Psoas muscle (tissue), 8 donors: Measurements from ENCODE around the gene WWOX. TPM values are rescaled to one million over a fixed set of nuclear protein-coding genes. Genes with fewer than 3 reads are reported as not detected.

Experiments
- ATAC-seq, 4 donors: fragments of 200-7000 bp; cut with Tn5 transposase; one replicate each; pipeline ENCODE4 v1.9.1; 2020; ENCODE audit warnings: moderate library complexity in 3 of 4, mild to moderate bottlenecking in 2 of 4
- DNase-seq, 2 donors: peaks; one replicate each; pipeline ENCODE4 v3.0.0-alpha.2; 2020
- H3K27ac ChIP-seq: fragments of 200-600 bp; one replicate; pipeline ENCODE4 v1.8.0; 2022
- H3K27me3 ChIP-seq, 3 donors: fragments of 200-600 bp in 1 of 3; one replicate each; pipeline versions ENCODE4 v1.6.1 to v1.8.0; 2013 to 2022; ENCODE audit warnings: low read length in 2 of 3, mild to moderate bottlenecking in 2 of 3, moderate library complexity in 1 of 3; ENCODE audit not compliant: insufficient read depth in 3 of 3
- H3K36me3 ChIP-seq, 2 donors: fragments of 200-600 bp in 1 of 2; one replicate each; pipeline versions ENCODE4 v1.6.1 to v1.8.0; 2013 to 2022; ENCODE audit warnings: low read depth in 1 of 2, mild to moderate bottlenecking in 1 of 2, moderate library complexity in 1 of 2; ENCODE audit not compliant: insufficient read depth in 1 of 2
- H3K4me1 ChIP-seq: fragments of 200-600 bp; one replicate; pipeline ENCODE4 v1.8.0; 2022
- H3K4me3 ChIP-seq: fragments of 200-600 bp; one replicate; pipeline ENCODE4 v1.8.0; 2022; ENCODE audit warnings: mild to moderate bottlenecking
- H3K9me3 ChIP-seq: fragments of 200-600 bp; one replicate; pipeline ENCODE4 v1.8.0; 2022
- CTCF ChIP-seq: fragments of 200-600 bp; IDR thresholded peaks from one replicate; pipeline ENCODE4 v1.8.0; 2022; ENCODE audit warnings: antibody characterized with exemption
- WGBS, 3 donors: extraction: QIAGEN DNeasy Blood & Tissue Kit; methylation state at CpG; one replicate each; pipeline versions ENCODE4 v1.1.6 to v1.1.7; 2013; 5-methylcytosine and 5-hydroxymethylcytosine counted together
- intact Hi-C, 2 donors: fragments of 100-400 bp; cut with DNase I; formaldehyde crosslinking; loops; one replicate each; pipeline versions ENCODE4 v1.11.0 to v1.14.2; 2022
- polyA plus RNA-seq, 3 donors: library from polyadenylated mRNA; stranded (reverse); fragments of 200-250 nt; gene quantifications; one replicate each; pipeline ENCODE4 v1.2.3, GENCODE V29; 2013
- total RNA-seq, 4 donors: library from RNA; stranded (reverse); fragmentation: NEBNext Ultra II Directional in 2 of 4; extraction: Animal tissue kit (Norgen Biotek cat#: 25700) in 2 of 4; gene quantifications; one replicate each; pipeline versions ENCODE4 v1.2.1 to v1.2.4, GENCODE V29; 2021 to 2023
- donor health status: healthy with polysubstance abuse.
- donor health status: DM: no; HTN: no; CAD: no; lungs with moderate emphysema.
- donor health status: Bipolar disorder and iron deficiency.
- donor health status: healthy.
- donor health status: DM: yes; HTN: yes; CAD: no.
- donor health status: DM: no; HTN: no; CAD: no.
- donor health status: DM: no; HTN: no; CAD: no.
- donor health status: DM: yes; HTN: yes; CAD: no.

WWOX gene
- total and polyA plus RNA-seq, 7 donors, result 3.1 to 6.6 (median 5.0) TPM

GRCh38 chr16:78244131-78244895 lies 144.9 kb downstream of the WWOX start:
- H3K27me3 ChIP-seq, result no peaks in the 10 kb centered on the region
- 67 to 84% (median 74%) methylated on average over 9 of the region's 9 CpGs for WGBS, 3 donors
- peaks cover 9% of the 10 kb centered on the region for H3K4me1 ChIP-seq
- no peak overlapping the region for H3K4me3 ChIP-seq
- TF ChIP-seq CTCF, result no peak
- no peak overlapping the region for H3K27ac ChIP-seq
- intact Hi-C loops, result no loop called here
- ATAC-seq, result no peak
- H3K36me3 ChIP-seq, result no peaks in the 10 kb centered on the region
- DNase-seq, result no peak
- no peaks in the 10 kb centered on the region for H3K9me3 ChIP-seq

GRCh38 chr16:78246559-78246958 lies 147.1 kb downstream of the WWOX start:
- TF ChIP-seq CTCF, result no peak
- intact Hi-C loops, result no loop called here
- no peak for DNase-seq
- Histone ChIP-seq H3K4me1 (peaks cover 9% of the 10 kb centered on the region), H3K4me3 (no peak overlapping the region), H3K9me3 (no peaks in the 10 kb centered on the region), H3K36me3 (no peaks in the 10 kb centered on the region), H3K27ac (no peak overlapping the region), H3K27me3 (no peaks in the 10 kb centered on the region)
- 82 to 89% (median 84%) methylated on average over 9 of the region's 9 CpGs for WGBS, 3 donors
- no peak for ATAC-seq

GRCh38 chr16:78249056-78249455 lies 149.6 kb downstream of the WWOX start:
- no peak overlapping the region for H3K27ac ChIP-seq
- no peak for ATAC-seq
- no peak overlapping the region for H3K4me3 ChIP-seq
- no peak for TF ChIP-seq CTCF
- no peak for DNase-seq
- no peaks in the 10 kb centered on the region for H3K4me1 ChIP-seq
- H3K36me3 ChIP-seq, result no peaks in the 10 kb centered on the region
- H3K27me3 ChIP-seq, result no peaks in the 10 kb centered on the region
- 75 to 77% (median 76%) methylated on average over 13 of the region's 13 CpGs for WGBS, 3 donors
- no peaks in the 10 kb centered on the region for H3K9me3 ChIP-seq
- intact Hi-C loops, result no loop called here

GRCh38 chr16:78249832-78250231 lies 150.4 kb downstream of the WWOX start:
- Histone ChIP-seq H3K9me3 (no peaks in the 10 kb centered on the region), H3K27ac (no peak overlapping the region), H3K27me3 (no peaks in the 10 kb centered on the region), H3K36me3 (no peaks in the 10 kb centered on the region), H3K4me3 (no peak overlapping the region), H3K4me1 (no peaks in the 10 kb centered on the region)
- TF ChIP-seq CTCF, result no peak
- no peak for DNase-seq
- ATAC-seq, result no peak
- intact Hi-C loops, result no loop called here
- 78 to 84% (median 83%) methylated on average over 3 of the region's 3 CpGs for WGBS, 3 donors

GRCh38 chr16:78251115-78251514 lies 151.7 kb downstream of the WWOX start:
- no peaks in the 10 kb centered on the region for H3K4me1 ChIP-seq
- intact Hi-C loops, result no loop called here
- no peak overlapping the region for H3K4me3 ChIP-seq
- H3K27me3 ChIP-seq, result no peaks in the 10 kb centered on the region
- no peaks in the 10 kb centered on the region for H3K9me3 ChIP-seq
- no peak overlapping the region for H3K27ac ChIP-seq
- no peaks in the 10 kb centered on the region for H3K36me3 ChIP-seq
- no peak for TF ChIP-seq CTCF
- WGBS, 3 donors, result 75 to 96% (median 82%) methylated on average over 5 of the region's 5 CpGs
- DNase-seq, result no peak
- ATAC-seq, result no peak
